ENCODE results near the gene ATCAY.
"Not testable (repeated sequence)": the region's sequence is repeated elsewhere in the genome, so short reads cannot be mapped to it uniquely, and the experiment has no call there.

GRCh38 chr19:3874695-3875094 lies 5.8 kb upstream of the ATCAY start:
- not testable (repeated sequence) for TF ChIP-seq EZH2 (IDR thresholded peaks at IDR 0.05; ENCODE audit: insufficient read depth, poor library complexity, severe bottlenecking); EZH2phosphoT487 (IDR thresholded peaks at IDR 0.05; ENCODE audit: insufficient read depth, low read depth)

Data from GM23248 (cell line).